ENCODE results near the gene ANO4. TPM values are rescaled to one million over a fixed set of nuclear protein-coding genes. Genes with fewer than 3 reads are reported as not detected.
A peak's percentile ranks its signal among the peaks of the same experiment; 100 is the strongest.

ANO4 gene
- polyA plus RNA-seq (2013, experiment 1 of 4): 2.7 TPM
- 0.73 TPM for polyA plus RNA-seq (2013, experiment 2 of 4)
- 1.1 TPM for polyA plus RNA-seq (2013, experiment 3 of 4)
- polyA plus RNA-seq (2013, experiment 4 of 4): 1.2 TPM

DNA sequence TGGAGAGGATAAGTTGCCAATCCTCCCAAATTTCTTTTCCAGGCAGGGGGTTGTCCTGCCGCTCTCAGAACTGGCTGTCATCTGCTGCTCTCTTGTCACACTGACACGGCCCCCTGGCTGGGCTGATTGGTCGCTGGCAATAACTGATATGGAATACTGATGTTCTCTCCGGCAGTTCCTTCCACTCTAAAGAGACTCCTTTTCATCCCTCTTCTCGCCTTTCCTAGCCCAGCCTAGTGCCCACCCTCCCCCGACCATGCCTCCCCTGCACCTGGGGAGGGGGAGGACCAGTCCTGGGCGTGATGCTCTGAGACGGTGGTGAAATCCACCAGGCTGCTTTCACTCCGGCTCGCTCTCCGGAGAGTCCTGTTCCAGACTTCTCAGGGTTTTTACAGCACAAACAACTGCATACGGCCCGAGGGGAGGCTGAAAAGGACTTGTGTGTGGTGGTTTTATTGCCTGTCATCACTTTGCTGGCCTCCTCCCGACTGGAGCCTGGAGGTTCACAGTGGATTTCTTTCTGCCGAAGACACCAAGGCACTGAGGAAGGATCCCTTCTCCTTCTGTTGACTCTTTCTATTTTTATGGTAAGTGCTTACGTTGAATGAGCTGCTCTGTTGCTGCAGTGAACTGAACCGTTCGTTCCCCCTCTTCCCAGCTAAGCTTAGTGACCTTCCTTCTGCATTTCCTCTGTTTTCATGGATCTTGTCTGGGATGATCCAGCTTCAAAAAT is at the start of gene ANO4:
ANO4 (plus strand) TSS at position 336 of the 733 bp plus-strand sequence. CDS start 107,010 bp downstream, outside the sequence.
- Histone ChIP-seq H3K27ac (ENCODE audit: insufficient read depth, low read depth, low read length, poor library complexity, severe bottlenecking) (no peak within 1 kb of the TSS), H3K4me3 (ENCODE audit: insufficient read depth, low read depth, low read length) (peak within 1 kb of the TSS; percentile 11), H3K36me3 (ENCODE audit: control insufficient read depth, insufficient read depth, low read length) (no peaks in the 10 kb centered on the region), H3K27me3 (ENCODE audit: control insufficient read depth, insufficient read depth, low read length, poor library complexity, severe bottlenecking) (no peaks in the 10 kb centered on the region), H3K9me3 (ENCODE audit: control insufficient read depth, low read length) (no peaks in the 10 kb centered on the region), H3K4me1 (ENCODE audit: control insufficient read depth, insufficient read depth, low read length) (peaks cover 36% of the 10 kb centered on the region)
- WGBS, 2 experiments: 7 to 12% methylated on average over 18 of the region's 18 CpGs

DNA sequence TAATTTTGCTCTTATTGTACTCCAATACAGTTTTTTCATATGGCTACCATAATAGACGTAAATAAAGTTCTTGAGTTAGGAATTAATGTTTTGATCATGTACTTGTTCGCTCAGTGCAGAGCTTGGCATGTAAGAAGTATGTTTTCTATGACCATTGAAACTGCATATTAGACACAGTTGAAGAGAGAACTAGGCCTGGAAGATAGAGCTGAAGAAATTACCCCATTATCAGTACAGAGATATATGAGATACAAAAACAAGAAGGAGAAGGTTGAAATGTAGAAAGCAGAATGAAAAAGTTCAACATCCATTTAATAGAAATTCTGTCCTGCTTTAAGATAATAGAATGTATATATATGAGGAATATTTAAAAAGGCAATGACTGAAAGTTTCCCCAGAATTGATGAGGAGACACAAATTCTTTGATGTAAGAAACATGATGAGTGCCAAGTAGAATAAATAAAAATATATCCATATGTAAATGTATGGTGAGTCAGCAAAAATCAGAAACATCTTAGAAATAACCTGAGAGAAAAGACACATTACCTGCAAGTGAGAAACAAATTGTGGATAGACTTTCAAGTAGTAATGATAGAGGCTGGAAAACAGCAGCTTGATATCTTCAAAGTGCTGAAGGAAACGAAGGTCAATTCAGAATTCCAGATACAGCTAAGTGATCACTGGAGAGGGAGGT is 49.1 kb upstream of the ANO4 start:
- H3K9me3 ChIP-seq (ENCODE audit: control insufficient read depth, low read length): no peaks in the 10 kb centered on the region
- no peak overlapping the region for H3K4me3 ChIP-seq (ENCODE audit: insufficient read depth, low read depth, low read length)
- no peaks in the 10 kb centered on the region for H3K27me3 ChIP-seq (ENCODE audit: control insufficient read depth, insufficient read depth, low read length, poor library complexity, severe bottlenecking)
- H3K27ac ChIP-seq (ENCODE audit: insufficient read depth, low read depth, low read length, poor library complexity, severe bottlenecking): no peak overlapping the region
- WGBS, 2 experiments: 97 to 98% methylated on average over 2 to 3 of the region's 3 CpGs
- H3K36me3 ChIP-seq (ENCODE audit: control insufficient read depth, insufficient read depth, low read length): no peaks in the 10 kb centered on the region
- H3K4me1 ChIP-seq (ENCODE audit: control insufficient read depth, insufficient read depth, low read length): no peaks in the 10 kb centered on the region

DNA sequence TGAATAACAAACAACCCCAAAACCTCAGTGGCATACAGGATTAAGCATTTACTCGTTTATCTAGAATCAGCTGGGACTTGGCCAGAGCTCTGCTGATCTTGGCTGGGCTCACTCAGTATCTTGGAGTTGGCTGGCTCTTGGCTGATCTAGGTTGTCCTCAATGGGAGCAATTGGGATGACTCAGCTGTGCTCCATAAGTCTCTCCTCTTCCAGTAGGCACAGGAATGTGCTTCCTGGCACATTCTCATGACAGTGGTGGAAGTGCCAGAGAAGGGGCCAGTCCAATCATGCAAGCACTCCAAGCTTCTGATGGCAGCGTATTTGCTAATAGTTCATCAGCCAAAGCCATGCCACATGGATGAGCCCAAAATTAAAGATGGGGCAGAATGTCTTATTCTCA is 41.7 kb upstream of the ANO4 start:
- H3K4me3 ChIP-seq (ENCODE audit: insufficient read depth, low read depth, low read length): no peak overlapping the region
- H3K36me3 ChIP-seq (ENCODE audit: control insufficient read depth, insufficient read depth, low read length): no peaks in the 10 kb centered on the region
- no peak overlapping the region for H3K27ac ChIP-seq (ENCODE audit: insufficient read depth, low read depth, low read length, poor library complexity, severe bottlenecking)
- H3K9me3 ChIP-seq (ENCODE audit: control insufficient read depth, low read length): no peaks in the 10 kb centered on the region
- no peaks in the 10 kb centered on the region for H3K27me3 ChIP-seq (ENCODE audit: control insufficient read depth, insufficient read depth, low read length, poor library complexity, severe bottlenecking)
- 92 to 93% methylated on average over 2 of the region's 2 CpGs for WGBS, 2 experiments
- H3K4me1 ChIP-seq (ENCODE audit: control insufficient read depth, insufficient read depth, low read length): no peaks in the 10 kb centered on the region

DNA sequence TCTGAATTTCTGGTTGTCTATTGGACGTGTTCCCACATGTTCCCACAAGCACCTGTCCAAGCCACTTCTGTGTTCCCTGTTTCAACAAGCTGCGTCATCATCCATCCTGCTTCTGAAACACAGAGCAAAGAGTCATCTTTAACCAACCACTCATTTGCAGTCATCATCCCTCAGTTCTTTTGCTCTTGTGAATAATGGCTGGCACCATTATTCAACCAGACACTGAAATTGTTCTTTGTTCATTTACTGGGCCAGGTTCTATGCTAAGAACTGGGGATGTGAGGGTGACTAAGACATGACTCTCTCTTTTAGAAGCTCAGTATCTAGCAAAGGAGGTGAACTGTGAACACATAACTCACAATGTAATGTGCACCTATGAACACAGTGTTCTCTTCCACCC is 40.7 kb upstream of the ANO4 start:
- no peak overlapping the region for H3K4me3 ChIP-seq (ENCODE audit: insufficient read depth, low read depth, low read length)
- 94 to 97% methylated on average over 2 of the region's 2 CpGs for WGBS, 2 experiments
- H3K4me1 ChIP-seq (ENCODE audit: control insufficient read depth, insufficient read depth, low read length): no peaks in the 10 kb centered on the region
- H3K36me3 ChIP-seq (ENCODE audit: control insufficient read depth, insufficient read depth, low read length): no peaks in the 10 kb centered on the region
- H3K27ac ChIP-seq (ENCODE audit: insufficient read depth, low read depth, low read length, poor library complexity, severe bottlenecking): no peak overlapping the region
- no peaks in the 10 kb centered on the region for H3K27me3 ChIP-seq (ENCODE audit: control insufficient read depth, insufficient read depth, low read length, poor library complexity, severe bottlenecking)
- no peaks in the 10 kb centered on the region for H3K9me3 ChIP-seq (ENCODE audit: control insufficient read depth, low read length)

DNA sequence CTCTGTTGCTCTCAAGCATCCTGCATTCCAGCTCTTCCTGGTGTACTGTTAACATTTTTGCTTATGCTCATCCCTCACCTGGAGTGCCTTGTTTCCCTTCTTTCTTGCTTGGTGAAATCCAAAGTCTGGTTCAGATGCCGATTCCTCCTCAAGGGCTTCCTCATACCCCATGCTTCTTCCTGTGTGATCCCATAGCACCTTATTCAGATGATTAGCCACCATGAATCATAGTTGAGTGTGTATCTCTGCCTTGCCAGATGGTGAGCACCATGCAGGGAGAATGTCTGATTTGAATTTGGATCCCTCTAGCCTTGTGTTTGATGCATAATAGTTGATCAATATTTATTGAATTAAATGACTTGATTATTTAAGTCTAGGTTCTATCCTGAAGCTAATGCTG is 39.4 kb upstream of the ANO4 start:
- H3K9me3 ChIP-seq (ENCODE audit: control insufficient read depth, low read length): no peaks in the 10 kb centered on the region
- WGBS, 2 experiments: 91 to 95% methylated on average over 1 of the region's 1 CpG
- no peak overlapping the region for H3K27ac ChIP-seq (ENCODE audit: insufficient read depth, low read depth, low read length, poor library complexity, severe bottlenecking)
- no peaks in the 10 kb centered on the region for H3K27me3 ChIP-seq (ENCODE audit: control insufficient read depth, insufficient read depth, low read length, poor library complexity, severe bottlenecking)
- no peaks in the 10 kb centered on the region for H3K4me1 ChIP-seq (ENCODE audit: control insufficient read depth, insufficient read depth, low read length)
- no peak overlapping the region for H3K4me3 ChIP-seq (ENCODE audit: insufficient read depth, low read depth, low read length)
- no peaks in the 10 kb centered on the region for H3K36me3 ChIP-seq (ENCODE audit: control insufficient read depth, insufficient read depth, low read length)

DNA sequence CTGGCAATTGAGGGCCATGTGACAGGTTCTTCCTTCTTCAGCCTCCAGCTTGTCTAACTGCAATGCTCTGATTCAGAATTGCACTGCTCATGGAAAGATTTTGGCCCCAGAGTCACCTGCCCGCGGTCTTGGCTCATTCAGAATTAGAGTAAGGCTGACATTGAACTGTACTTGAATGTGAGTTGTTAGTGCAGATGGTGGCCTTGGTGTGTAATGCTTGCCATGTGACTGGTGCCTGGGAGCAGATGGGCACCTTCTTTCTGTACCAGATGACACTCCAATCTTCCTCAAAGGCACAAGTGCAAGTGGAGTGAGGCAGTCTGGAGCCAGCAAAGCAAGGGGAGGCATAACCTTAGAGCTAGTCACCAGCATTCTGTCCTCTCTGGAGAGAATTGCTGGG is 36.5 kb upstream of the ANO4 start:
- WGBS, 2 experiments: 89 to 95% methylated on average over 2 of the region's 2 CpGs
- no peaks in the 10 kb centered on the region for H3K4me1 ChIP-seq (ENCODE audit: control insufficient read depth, insufficient read depth, low read length)
- H3K27ac ChIP-seq (ENCODE audit: insufficient read depth, low read depth, low read length, poor library complexity, severe bottlenecking): no peak overlapping the region

DNA sequence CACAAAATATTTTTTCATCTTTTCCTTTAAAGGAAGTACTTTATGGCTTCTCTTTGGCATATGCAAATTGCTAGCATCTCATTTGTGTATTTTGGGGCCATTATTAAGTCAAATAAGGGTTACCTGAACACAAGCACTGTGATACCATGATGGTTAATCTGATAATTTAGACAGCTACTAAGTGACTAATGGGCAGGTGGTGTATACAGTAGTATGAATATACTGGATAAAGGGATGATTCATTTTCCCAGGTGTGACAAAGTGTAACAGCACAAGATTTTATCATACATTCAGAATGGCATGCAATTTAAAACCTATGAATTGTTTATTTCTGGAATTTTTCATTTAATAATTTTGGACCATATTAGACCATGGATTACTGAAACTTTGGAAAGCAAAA is 27.2 kb upstream of the ANO4 start:
- Histone ChIP-seq H3K4me3 (ENCODE audit: insufficient read depth, low read depth, low read length) (no peak overlapping the region), H3K36me3 (ENCODE audit: control insufficient read depth, insufficient read depth, low read length) (no peaks in the 10 kb centered on the region), H3K27me3 (ENCODE audit: control insufficient read depth, insufficient read depth, low read length, poor library complexity, severe bottlenecking) (no peaks in the 10 kb centered on the region), H3K9me3 (ENCODE audit: control insufficient read depth, low read length) (no peaks in the 10 kb centered on the region), H3K4me1 (ENCODE audit: control insufficient read depth, insufficient read depth, low read length) (no peaks in the 10 kb centered on the region), H3K27ac (ENCODE audit: insufficient read depth, low read depth, low read length, poor library complexity, severe bottlenecking) (no peak overlapping the region)

More for the DNA sequence above, 36.5 kb upstream of the ANO4 start:
- H3K4me3 ChIP-seq (ENCODE audit: insufficient read depth, low read depth, low read length): no peak overlapping the region
- no peaks in the 10 kb centered on the region for H3K27me3 ChIP-seq (ENCODE audit: control insufficient read depth, insufficient read depth, low read length, poor library complexity, severe bottlenecking)
- H3K9me3 ChIP-seq (ENCODE audit: control insufficient read depth, low read length): no peaks in the 10 kb centered on the region
- no peaks in the 10 kb centered on the region for H3K36me3 ChIP-seq (ENCODE audit: control insufficient read depth, insufficient read depth, low read length)

DNA sequence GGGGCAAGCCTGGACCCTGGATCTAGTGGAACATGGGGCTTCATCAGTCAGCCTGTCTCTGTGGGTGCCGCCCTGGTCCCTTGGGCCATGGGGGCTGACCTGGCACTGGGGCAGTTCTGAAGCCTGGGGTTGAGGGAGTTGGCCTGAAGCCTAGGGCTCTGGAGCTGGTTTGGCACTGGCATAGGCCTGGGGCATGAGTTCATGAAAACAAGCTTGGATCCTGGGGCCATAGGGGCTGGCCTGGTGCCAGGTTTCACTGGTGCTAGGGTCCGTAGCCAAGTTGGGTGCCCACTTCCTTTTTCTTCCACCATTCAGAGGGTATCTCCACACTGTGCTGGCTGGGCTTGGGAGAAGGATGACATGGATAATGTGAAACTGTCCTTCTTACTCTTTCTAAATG is 26.6 kb upstream of the ANO4 start:
- Histone ChIP-seq H3K4me1 (ENCODE audit: control insufficient read depth, insufficient read depth, low read length) (no peaks in the 10 kb centered on the region), H3K4me3 (ENCODE audit: insufficient read depth, low read depth, low read length) (no peak overlapping the region), H3K27ac (ENCODE audit: insufficient read depth, low read depth, low read length, poor library complexity, severe bottlenecking) (no peak overlapping the region), H3K9me3 (ENCODE audit: control insufficient read depth, low read length) (no peaks in the 10 kb centered on the region), H3K36me3 (ENCODE audit: control insufficient read depth, insufficient read depth, low read length) (no peaks in the 10 kb centered on the region), H3K27me3 (ENCODE audit: control insufficient read depth, insufficient read depth, low read length, poor library complexity, severe bottlenecking) (no peaks in the 10 kb centered on the region)
- 96 to 100% methylated on average over 2 of the region's 2 CpGs for WGBS, 2 experiments

DNA sequence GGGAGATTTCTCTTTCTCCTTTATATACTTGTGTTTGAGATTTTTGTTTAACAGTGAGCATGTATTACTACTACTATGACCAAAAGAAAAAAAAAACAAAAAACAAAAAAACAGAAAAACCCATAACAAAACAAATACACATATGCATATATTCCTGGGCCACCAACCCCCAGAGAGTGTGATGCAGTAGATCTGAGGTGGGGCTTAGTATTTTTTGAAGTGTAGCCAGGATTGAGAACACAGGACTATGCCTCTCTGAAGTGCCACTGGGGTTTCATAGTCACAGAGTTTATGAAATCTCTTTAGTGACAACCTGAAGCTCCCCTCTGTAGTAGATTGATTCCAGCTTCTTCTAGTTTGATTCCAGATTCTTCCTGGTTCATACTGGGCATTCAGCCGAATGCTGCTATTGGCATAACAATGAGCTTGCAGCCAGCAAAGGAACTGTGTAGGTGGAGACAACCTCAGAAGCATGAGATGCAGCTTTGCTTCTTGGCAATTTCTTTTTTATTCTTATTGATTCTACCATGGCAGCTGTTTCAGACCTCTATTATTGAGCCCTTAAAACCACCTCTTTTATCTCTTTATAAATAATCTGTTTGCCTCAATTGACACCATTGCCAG is 15.5 kb upstream of the ANO4 start:
- Histone ChIP-seq H3K4me3 (ENCODE audit: insufficient read depth, low read depth, low read length) (no peak overlapping the region), H3K9me3 (ENCODE audit: control insufficient read depth, low read length) (no peaks in the 10 kb centered on the region), H3K36me3 (ENCODE audit: control insufficient read depth, insufficient read depth, low read length) (no peaks in the 10 kb centered on the region), H3K27ac (ENCODE audit: insufficient read depth, low read depth, low read length, poor library complexity, severe bottlenecking) (no peak overlapping the region), H3K27me3 (ENCODE audit: control insufficient read depth, insufficient read depth, low read length, poor library complexity, severe bottlenecking) (no peaks in the 10 kb centered on the region), H3K4me1 (ENCODE audit: control insufficient read depth, insufficient read depth, low read length) (no peaks in the 10 kb centered on the region)
- 39 to 40% methylated on average over 1 of the region's 1 CpG for WGBS, 2 experiments

DNA sequence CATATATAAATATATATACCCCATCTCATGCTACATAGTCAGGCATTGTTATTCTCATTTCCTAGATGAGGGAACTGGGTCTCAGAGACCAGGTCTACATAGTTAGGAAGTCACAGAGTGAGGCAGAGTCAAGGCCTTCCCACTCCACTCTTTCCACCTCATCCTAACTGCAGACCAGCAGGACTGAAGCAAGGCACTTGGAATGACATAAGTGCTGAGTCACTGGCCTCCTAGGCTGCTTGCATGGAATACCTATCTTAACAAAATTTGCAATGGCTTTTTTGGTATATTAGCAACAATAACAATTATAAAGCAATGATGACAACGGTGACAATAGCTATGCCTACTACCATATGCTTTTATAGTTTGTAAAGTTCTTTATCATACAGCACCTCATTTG is 5.4 kb upstream of the ANO4 start:
- no peaks in the 10 kb centered on the region for H3K9me3 ChIP-seq (ENCODE audit: control insufficient read depth, low read length)
- no peaks in the 10 kb centered on the region for H3K27me3 ChIP-seq (ENCODE audit: control insufficient read depth, insufficient read depth, low read length, poor library complexity, severe bottlenecking)
- H3K4me3 ChIP-seq (ENCODE audit: insufficient read depth, low read depth, low read length): no peak overlapping the region
- WGBS, 2 experiments: 89 to 100% methylated on average over 1 of the region's 1 CpG
- H3K27ac ChIP-seq (ENCODE audit: insufficient read depth, low read depth, low read length, poor library complexity, severe bottlenecking): no peak overlapping the region
- peaks cover 3% of the 10 kb centered on the region for H3K4me1 ChIP-seq (ENCODE audit: control insufficient read depth, insufficient read depth, low read length)
- no peaks in the 10 kb centered on the region for H3K36me3 ChIP-seq (ENCODE audit: control insufficient read depth, insufficient read depth, low read length)

Data from ectodermal cell (in vitro differentiated cells).